Parathyroid adenoma (tissue), 2 donors: ENCODE results near the gene ATG9B.
A peak's percentile ranks its signal among the peaks of the same experiment; 100 is the strongest.

ENCODE experiments used
- H2AFZ ChIP-seq: fragments of 300-600 bp; sonication (generic); one replicate; pipeline ENCODE4 v1.7.0; 2017; ENCODE audit warnings: antibody characterized with exemption, mild to moderate bottlenecking
- H3K27ac ChIP-seq: fragments of 300-600 bp; sonication (generic); one replicate; pipeline ENCODE4 v1.7.0; 2017
- H3K27me3 ChIP-seq: fragments of 300-600 bp; sonication (generic); one replicate; pipeline ENCODE4 v1.7.0; 2017; ENCODE audit warnings: low read length; ENCODE audit not compliant: control insufficient read depth, insufficient read depth
- H3K36me3 ChIP-seq: fragments of 300-600 bp; sonication (generic); one replicate; pipeline ENCODE4 v1.7.0; 2017; ENCODE audit warnings: low read length; ENCODE audit not compliant: control insufficient read depth, insufficient read depth
- H3K4me1 ChIP-seq: fragments of 300-600 bp; sonication (generic); one replicate; pipeline ENCODE4 v1.7.0; 2017; ENCODE audit warnings: control low read depth
- H3K4me2 ChIP-seq: fragments of 300-600 bp; sonication (generic); one replicate; pipeline ENCODE4 v1.7.0; 2017; ENCODE audit warnings: low read length
- H3K4me3 ChIP-seq: fragments of 300-600 bp; sonication (generic); one replicate; pipeline ENCODE4 v1.7.0; 2017; ENCODE audit warnings: low read depth, low read length
- H3K79me2 ChIP-seq: fragments of 300-600 bp; sonication (generic); one replicate; pipeline ENCODE4 v1.7.0; 2017; ENCODE audit warnings: control low read depth
- H3K9ac ChIP-seq: fragments of 300-600 bp; sonication (generic); one replicate; pipeline ENCODE4 v1.7.0; 2017; ENCODE audit warnings: mild to moderate bottlenecking
- H3K9me3 ChIP-seq: fragments of 300-600 bp; sonication (generic); one replicate; pipeline ENCODE4 v1.7.0; 2017; ENCODE audit warnings: low read length; ENCODE audit not compliant: control insufficient read depth
- TF ChIP-seq, protein P1 (sequence below): fragments of 300-600 bp; sonication (generic); IDR thresholded peaks from one replicate; pipeline ENCODE4 v1.7.0; 2017; ENCODE audit warnings: antibody characterized with exemption, mild to moderate bottlenecking
- donor health status: primary hyperparathyroidism.

Gene ATG9B

DNA sequence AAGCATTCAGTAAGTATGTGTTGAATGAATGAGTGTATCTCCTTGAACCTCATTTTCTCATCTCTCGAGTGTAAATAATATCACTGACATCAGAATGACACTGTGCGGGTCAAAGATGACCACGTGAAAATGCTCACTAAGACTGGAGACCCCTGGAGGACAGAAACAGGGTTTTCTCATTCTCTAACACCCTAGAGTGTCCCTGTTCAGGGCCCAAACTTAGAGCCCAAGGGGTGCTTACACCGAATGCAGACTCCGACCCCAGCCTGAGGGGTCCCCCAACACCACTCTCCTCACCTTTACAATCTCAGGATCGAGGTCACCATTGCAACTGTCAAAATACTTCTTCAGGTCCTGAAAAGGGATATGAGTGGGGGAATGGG is 32.0 kb upstream of the ATG9B start:
- no peak overlapping the region for H3K9ac ChIP-seq
- TF ChIP-seq, protein P1, sequence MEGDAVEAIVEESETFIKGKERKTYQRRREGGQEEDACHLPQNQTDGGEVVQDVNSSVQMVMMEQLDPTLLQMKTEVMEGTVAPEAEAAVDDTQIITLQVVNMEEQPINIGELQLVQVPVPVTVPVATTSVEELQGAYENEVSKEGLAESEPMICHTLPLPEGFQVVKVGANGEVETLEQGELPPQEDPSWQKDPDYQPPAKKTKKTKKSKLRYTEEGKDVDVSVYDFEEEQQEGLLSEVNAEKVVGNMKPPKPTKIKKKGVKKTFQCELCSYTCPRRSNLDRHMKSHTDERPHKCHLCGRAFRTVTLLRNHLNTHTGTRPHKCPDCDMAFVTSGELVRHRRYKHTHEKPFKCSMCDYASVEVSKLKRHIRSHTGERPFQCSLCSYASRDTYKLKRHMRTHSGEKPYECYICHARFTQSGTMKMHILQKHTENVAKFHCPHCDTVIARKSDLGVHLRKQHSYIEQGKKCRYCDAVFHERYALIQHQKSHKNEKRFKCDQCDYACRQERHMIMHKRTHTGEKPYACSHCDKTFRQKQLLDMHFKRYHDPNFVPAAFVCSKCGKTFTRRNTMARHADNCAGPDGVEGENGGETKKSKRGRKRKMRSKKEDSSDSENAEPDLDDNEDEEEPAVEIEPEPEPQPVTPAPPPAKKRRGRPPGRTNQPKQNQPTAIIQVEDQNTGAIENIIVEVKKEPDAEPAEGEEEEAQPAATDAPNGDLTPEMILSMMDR = no peak
- H3K4me3 ChIP-seq = no peak overlapping the region
- H3K4me1 ChIP-seq = peaks cover 21% of the 10 kb centered on the region
- peak overlapping the region; percentile 84 for H2AFZ ChIP-seq
- no peaks in the 10 kb centered on the region for H3K9me3 ChIP-seq
- no peaks in the 10 kb centered on the region for H3K27me3 ChIP-seq
- H3K36me3 ChIP-seq = no peaks in the 10 kb centered on the region
- peaks cover 2% of the 10 kb centered on the region for H3K79me2 ChIP-seq
- H3K4me2 ChIP-seq = peak overlapping the region; percentile 91
- no peak overlapping the region for H3K27ac ChIP-seq

DNA sequence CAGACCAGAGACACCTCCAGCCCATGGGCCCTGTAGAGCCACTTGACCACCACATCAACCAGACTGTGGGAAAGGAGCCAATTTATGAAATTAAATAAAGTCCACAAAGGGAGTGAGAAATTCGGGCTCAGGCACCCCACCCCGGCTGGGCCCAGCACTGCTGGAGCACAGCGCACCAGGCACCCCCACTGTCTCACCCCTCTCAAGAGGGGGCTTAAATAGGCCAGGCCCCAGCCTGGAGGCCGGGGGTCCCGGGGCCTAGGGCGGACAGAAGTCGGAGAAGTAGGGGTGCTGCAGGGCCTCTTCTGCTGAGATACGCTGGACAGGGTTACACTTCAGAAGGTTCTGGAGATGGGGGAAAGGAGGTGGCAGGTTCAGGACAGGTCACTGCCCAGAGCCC is 29.5 kb upstream of the ATG9B start:
- no peak overlapping the region for H3K9ac ChIP-seq
- H3K27ac ChIP-seq = no peak overlapping the region
- no peak overlapping the region for H3K4me3 ChIP-seq
- H3K4me1 ChIP-seq = peaks cover 13% of the 10 kb centered on the region
- H3K79me2 ChIP-seq = no peaks in the 10 kb centered on the region
- no peaks in the 10 kb centered on the region for H3K36me3 ChIP-seq
- H3K27me3 ChIP-seq = no peaks in the 10 kb centered on the region
- no peak overlapping the region for H2AFZ ChIP-seq
- no peak overlapping the region for H3K4me2 ChIP-seq
- no peaks in the 10 kb centered on the region for H3K9me3 ChIP-seq
- TF ChIP-seq, protein P1 = no peak

DNA sequence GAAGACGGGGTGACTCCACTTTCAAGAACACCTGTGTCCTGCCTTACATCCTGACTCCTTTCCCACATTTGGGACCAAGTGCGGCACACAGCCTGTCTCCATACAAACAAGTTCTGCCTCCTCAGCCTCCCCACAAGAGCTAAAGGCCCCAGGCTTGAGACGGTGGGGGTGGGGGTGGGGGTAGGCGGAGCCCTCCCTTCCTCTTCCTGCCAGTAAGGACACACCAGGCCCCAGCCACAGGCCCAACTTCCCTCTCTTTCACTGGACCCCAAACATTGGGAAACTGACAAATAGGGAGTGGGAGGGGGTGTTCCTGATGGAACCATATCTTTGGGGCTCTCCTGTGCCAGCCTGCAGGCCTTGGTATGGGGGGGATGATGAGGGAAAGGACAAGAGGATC is 28.8 kb upstream of the ATG9B start:
- H3K4me3 ChIP-seq = no peak overlapping the region
- no peaks in the 10 kb centered on the region for H3K9me3 ChIP-seq
- H3K4me2 ChIP-seq = no peak overlapping the region
- peaks cover 12% of the 10 kb centered on the region for H3K4me1 ChIP-seq
- H3K36me3 ChIP-seq = no peaks in the 10 kb centered on the region
- H3K9ac ChIP-seq = no peak overlapping the region
- TF ChIP-seq, protein P1 = no peak
- H3K79me2 ChIP-seq = no peaks in the 10 kb centered on the region
- no peak overlapping the region for H2AFZ ChIP-seq
- H3K27me3 ChIP-seq = no peaks in the 10 kb centered on the region
- H3K27ac ChIP-seq = no peak overlapping the region

DNA sequence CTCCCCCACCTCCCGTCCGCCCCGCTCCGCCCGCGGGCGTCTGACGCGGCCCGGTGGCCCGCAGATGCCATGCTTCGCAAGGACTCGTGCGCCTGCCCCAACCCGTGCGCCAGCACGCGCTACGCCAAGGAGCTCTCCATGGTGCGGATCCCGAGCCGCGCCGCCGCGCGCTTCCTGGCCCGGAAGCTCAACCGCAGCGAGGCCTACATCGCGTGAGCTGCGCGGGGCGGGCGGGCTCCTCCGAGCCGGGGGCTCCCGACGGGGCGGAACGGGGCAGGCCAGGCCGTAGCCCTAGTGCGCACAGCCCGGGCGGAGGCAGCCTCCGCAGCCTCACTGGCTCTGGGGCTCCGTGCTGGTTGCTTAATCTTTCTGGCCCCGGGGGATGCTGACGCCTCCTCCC is 26.8 kb upstream of the ATG9B start:
- Histone ChIP-seq H3K79me2 (no peaks in the 10 kb centered on the region), H3K27ac (no peak overlapping the region), H3K36me3 (no peaks in the 10 kb centered on the region), H3K9ac (no peak overlapping the region), H3K9me3 (no peaks in the 10 kb centered on the region), H3K27me3 (no peaks in the 10 kb centered on the region), H3K4me1 (peaks cover 21% of the 10 kb centered on the region), H3K4me3 (no peak overlapping the region), H3K4me2 (no peak overlapping the region), H2AFZ (peak overlapping the region; percentile 48)
- TF ChIP-seq, protein P1 = no peak

DNA sequence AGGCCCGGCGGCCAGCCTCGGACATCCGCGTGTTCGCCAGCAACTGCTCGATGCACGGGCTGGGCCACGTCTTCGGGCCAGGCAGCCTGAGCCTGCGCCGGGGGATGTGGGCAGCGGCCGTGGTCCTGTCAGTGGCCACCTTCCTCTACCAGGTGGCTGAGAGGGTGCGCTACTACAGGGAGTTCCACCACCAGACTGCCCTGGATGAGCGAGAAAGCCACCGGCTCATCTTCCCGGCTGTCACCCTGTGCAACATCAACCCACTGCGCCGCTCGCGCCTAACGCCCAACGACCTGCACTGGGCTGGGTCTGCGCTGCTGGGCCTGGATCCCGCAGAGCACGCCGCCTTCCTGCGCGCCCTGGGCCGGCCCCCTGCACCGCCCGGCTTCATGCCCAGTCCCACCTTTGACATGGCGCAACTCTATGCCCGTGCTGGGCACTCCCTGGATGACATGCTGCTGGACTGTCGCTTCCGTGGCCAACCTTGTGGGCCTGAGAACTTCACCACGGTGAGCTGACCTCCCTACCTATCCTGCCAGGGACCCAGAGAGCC is 24.7 kb upstream of the ATG9B start:
- no peaks in the 10 kb centered on the region for H3K9me3 ChIP-seq
- TF ChIP-seq, protein P1 = no peak
- no peak overlapping the region for H3K4me2 ChIP-seq
- H3K79me2 ChIP-seq = no peaks in the 10 kb centered on the region
- H3K36me3 ChIP-seq = no peaks in the 10 kb centered on the region
- H3K9ac ChIP-seq = no peak overlapping the region
- peaks cover 21% of the 10 kb centered on the region for H3K4me1 ChIP-seq
- no peak overlapping the region for H3K4me3 ChIP-seq
- H2AFZ ChIP-seq = no peak overlapping the region
- H3K27me3 ChIP-seq = no peaks in the 10 kb centered on the region
- H3K27ac ChIP-seq = no peak overlapping the region
